Measurements from ENCODE around the gene TBC1D9B. TPM values are rescaled to one million over a fixed set of nuclear protein-coding genes. Genes with fewer than 3 reads are reported as not detected.

The TBC1D9B gene
- total RNA-seq, 4 donors from 2014 or later, result 50.7 to 78.5 (median 62.4) TPM

DNA sequence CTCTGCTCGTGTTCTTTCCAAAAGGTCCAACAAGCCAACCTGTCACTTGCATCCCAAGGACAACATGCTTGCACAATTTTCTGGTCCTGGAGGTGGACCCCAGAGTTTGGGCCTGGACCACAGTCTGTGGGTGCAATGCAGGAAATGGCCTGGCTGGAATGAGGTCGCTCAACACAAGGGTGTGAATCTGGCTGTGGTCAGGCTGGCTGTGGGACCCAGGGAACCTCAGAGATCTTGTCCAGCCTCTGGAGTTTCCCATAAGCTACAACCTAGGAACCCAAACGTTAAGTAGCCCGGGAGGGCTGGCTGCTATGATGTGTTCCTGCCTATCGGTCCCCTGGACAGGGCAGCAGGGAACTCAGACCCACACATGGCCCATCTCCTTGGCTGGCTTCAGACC is 15.4 kb downstream of the TBC1D9B start:
- Histone ChIP-seq H3K36me3 (peaks cover 55 to 100% (median 63%) of the 10 kb centered on the region in 3 donors), H3K27ac (no peak overlapping the region), H3K9me3 (no peaks in the 10 kb centered on the region), H3K27me3 (no peaks in the 10 kb centered on the region), H3K4me3 (no peak overlapping the region), H3K4me1 (no peaks in the 10 kb centered on the region)
- intact Hi-C loops (cut with DNase I), result no loop called here
- WGBS, 2 donors, result 71 to 79% methylated on average over 1 to 2 of the region's 5 CpGs
- TF ChIP-seq POLR2A (IDR thresholded peaks at IDR 0.05), result no peak
- TF ChIP-seq, protein P1, sequence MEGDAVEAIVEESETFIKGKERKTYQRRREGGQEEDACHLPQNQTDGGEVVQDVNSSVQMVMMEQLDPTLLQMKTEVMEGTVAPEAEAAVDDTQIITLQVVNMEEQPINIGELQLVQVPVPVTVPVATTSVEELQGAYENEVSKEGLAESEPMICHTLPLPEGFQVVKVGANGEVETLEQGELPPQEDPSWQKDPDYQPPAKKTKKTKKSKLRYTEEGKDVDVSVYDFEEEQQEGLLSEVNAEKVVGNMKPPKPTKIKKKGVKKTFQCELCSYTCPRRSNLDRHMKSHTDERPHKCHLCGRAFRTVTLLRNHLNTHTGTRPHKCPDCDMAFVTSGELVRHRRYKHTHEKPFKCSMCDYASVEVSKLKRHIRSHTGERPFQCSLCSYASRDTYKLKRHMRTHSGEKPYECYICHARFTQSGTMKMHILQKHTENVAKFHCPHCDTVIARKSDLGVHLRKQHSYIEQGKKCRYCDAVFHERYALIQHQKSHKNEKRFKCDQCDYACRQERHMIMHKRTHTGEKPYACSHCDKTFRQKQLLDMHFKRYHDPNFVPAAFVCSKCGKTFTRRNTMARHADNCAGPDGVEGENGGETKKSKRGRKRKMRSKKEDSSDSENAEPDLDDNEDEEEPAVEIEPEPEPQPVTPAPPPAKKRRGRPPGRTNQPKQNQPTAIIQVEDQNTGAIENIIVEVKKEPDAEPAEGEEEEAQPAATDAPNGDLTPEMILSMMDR (IDR thresholded peaks at IDR 0.05), result no peak
- DNase-seq, result no peak

DNA sequence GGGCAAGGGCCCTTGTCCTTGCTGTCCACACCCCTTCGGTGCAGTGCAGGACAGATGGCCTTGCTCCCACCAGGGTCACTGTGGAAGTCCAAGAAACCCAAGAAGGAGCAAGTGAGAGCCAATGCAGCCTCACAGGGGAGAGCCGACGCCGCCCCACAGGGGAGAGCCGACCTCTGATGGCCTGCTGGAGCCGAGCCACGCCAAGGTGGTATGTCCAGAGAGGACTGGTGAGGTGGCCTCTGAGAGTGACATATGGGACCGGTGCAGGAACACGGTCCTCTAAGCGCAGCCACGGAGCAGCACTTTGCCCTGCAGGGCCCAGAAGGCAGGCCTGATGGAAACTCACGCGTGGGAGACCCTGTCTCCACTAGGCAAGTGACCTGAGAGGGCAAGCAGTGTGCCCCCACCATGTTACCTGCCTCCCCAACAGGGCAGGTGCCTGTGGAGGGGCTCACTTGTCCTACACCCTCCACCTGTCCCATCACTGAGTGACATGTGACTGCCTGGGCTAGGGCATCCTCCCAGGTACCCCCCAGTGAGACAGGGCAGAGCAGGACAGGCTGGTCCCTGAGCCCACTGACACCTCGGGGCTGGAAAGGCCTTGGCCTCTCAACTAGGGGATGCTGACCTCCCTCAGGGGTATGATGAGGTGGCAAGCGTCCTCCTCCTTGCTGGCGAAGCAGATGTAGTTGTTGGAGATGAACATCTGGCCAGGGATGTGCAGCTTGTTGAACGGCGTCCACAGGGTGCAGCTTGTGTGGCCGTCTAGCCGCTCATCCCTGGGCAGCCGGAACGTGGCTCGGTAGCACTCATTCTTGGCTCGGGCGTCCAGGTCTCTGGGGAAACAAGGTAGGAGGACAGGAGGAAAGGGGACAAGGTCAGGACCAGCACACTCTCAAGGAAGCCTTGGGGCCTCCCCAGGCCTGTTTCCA is 16.7 kb downstream of the TBC1D9B start:
- WGBS, 2 donors, result 97 to 100% methylated on average over 3 to 10 of the region's 25 CpGs
- TF ChIP-seq, protein P1 (IDR thresholded peaks at IDR 0.05), result no peak
- no peak for TF ChIP-seq POLR2A (IDR thresholded peaks at IDR 0.05)
- H3K27me3 ChIP-seq, result no peaks in the 10 kb centered on the region
- H3K4me3 ChIP-seq, result no peak overlapping the region
- intact Hi-C loops (cut with DNase I), result no loop called here
- peaks cover 55 to 100% (median 59%) of the 10 kb centered on the region in 3 donors for H3K36me3 ChIP-seq
- no peaks in the 10 kb centered on the region for H3K9me3 ChIP-seq
- no peak for DNase-seq
- H3K4me1 ChIP-seq, result no peaks in the 10 kb centered on the region
- H3K27ac ChIP-seq, result no peak overlapping the region

DNA sequence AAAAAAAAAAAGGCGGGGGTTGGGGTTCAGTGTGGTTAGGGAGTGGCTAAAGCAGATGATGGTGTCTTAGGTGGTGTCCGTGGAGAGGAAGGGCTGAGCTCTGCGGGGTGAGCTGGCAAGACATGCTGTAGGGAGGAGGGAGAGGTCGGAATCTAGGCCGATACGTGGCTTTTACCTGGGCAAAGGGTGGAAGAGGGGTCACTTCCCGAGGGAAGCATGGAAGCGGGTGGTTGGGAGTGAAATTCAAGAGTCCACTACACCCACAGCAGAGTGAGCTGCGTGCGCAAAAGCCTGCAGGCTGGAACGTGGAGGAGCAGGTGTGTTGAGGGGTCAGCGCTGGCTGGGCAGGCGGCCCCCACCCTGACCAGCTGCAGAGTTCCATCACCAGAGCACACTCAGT is 17.8 kb downstream of the TBC1D9B start:
- 92 to 94% methylated on average over 9 to 13 of the region's 13 CpGs for WGBS, 2 donors
- Histone ChIP-seq H3K4me3 (no peak overlapping the region), H3K36me3 (peaks cover 55 to 100% (median 59%) of the 10 kb centered on the region in 3 donors), H3K27ac (no peak overlapping the region), H3K9me3 (no peaks in the 10 kb centered on the region), H3K27me3 (no peaks in the 10 kb centered on the region), H3K4me1 (peaks cover 0 to 4% (median 0%) of the 10 kb centered on the region in 3 donors)
- DNase-seq, result no peak
- no peak for TF ChIP-seq POLR2A (IDR thresholded peaks at IDR 0.05)
- TF ChIP-seq, protein P1 (IDR thresholded peaks at IDR 0.05), result no peak
- intact Hi-C loops (cut with DNase I), result no loop called here

DNA sequence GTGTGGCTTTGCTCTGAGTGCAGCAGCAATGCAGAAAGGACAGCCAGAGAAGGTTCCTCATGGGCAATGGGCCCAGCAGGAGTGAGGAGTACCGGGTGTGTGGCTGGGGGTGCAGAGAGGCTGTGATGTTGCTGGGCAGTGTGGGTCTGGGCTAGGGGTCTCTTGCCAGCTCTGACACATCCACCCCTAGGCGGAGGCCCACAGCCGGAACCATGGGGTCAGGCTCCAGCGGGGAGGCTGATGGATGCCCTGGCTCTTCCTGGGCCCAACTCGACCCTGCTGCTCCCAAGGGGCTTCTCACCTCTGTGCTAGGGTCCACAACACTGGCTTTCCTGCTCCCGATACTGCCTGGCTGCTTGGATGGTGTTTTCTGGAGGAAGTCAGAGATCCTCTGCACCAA is 19.9 kb downstream of the TBC1D9B start:
- Histone ChIP-seq H3K4me3 (no peak overlapping the region), H3K9me3 (peaks cover 5 to 16% (median 10%) of the 10 kb centered on the region in 3 donors), H3K27ac (no peak overlapping the region), H3K4me1 (peaks cover 0 to 12% (median 0%) of the 10 kb centered on the region in 3 donors), H3K27me3 (no peaks in the 10 kb centered on the region), H3K36me3 (peaks cover 41 to 100% (median 53%) of the 10 kb centered on the region in 3 donors)
- WGBS, 2 donors, result 92 to 100% methylated on average over 3 to 5 of the region's 6 CpGs
- DNase-seq, result no peak
- intact Hi-C loops (cut with DNase I), result no loop called here
- TF ChIP-seq, protein P1 (IDR thresholded peaks at IDR 0.05), result no peak
- no peak for TF ChIP-seq POLR2A (IDR thresholded peaks at IDR 0.05)

DNA sequence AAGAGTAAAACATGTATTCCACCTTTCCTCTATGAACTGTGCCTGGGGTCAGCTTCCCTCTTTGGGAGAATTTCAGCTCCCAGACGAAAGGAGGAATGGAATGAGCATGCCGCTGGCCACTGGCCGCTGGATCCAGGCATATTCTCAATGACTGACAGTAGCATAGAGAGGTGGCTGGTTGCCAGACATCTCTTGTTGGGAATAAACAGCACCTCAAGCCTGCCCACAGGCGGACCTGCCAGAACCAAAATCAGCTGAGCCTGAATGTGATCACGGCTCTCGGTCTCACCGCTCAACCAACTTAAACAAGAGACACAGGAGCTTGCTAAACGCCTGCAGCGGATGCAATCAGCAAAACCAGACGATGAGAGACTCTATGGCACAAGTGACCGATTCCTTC is 20.6 kb downstream of the TBC1D9B start:
- DNase-seq, result no peak
- Histone ChIP-seq H3K36me3 (peaks cover 33 to 100% (median 46%) of the 10 kb centered on the region in 3 donors), H3K27ac (no peak overlapping the region), H3K27me3 (no peaks in the 10 kb centered on the region), H3K4me1 (peaks cover 0 to 12% (median 0%) of the 10 kb centered on the region in 3 donors), H3K4me3 (no peak overlapping the region), H3K9me3 (peaks cover 6 to 23% (median 17%) of the 10 kb centered on the region in 3 donors)
- intact Hi-C loops (cut with DNase I), result no loop called here
- TF ChIP-seq, protein P1 (IDR thresholded peaks at IDR 0.05), result no peak
- TF ChIP-seq POLR2A (IDR thresholded peaks at IDR 0.05), result no peak
- WGBS, 2 donors, result 90 to 95% methylated on average over 10 to 11 of the region's 11 CpGs
